Measurements from ENCODE around the gene CYB561. TPM values are rescaled to one million over a fixed set of nuclear protein-coding genes. Genes with fewer than 3 reads are reported as not detected.

Gene CYB561
- total RNA-seq, 1 experiment from 2014 or later = 29.1 TPM

DNA sequence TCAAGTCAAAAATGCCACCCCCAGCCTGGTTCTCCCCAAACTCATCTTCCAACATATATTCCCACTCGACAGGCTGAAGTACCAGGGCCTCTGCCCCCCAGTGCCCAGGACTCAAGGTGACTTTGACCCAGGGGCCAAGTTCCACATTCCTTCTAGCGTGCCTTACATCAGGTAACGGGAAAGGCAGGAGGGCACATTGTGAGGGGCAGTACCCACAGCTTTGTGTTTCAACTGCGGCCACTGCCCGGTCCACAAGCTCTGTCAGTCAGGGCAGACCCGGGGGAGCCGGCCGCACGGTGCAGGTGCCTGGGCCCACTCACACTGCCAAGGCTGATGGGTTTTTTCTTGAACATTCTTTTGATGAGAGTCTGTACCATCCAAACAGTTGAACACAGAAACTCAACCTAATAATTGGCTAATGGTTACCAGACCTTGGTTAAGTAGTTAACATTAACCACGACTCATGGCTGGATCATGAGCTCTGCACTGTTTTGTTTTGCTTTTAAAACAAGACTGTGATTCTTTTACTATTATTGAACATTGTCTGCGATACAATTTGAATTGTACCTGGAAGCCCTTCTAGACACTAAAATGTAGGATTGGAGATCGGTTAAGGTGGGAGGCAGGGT, 48.3 kb upstream of the CYB561 start:
- no peaks in the 10 kb centered on the region for H3K36me3 ChIP-seq (ENCODE audit: insufficient read depth, low read length, poor library complexity, severe bottlenecking)
- no peak overlapping the region for H3K27ac ChIP-seq (ENCODE audit: low read depth, low read length, poor library complexity, severe bottlenecking)
- BruUV-seq (replicated peaks) = no TSS peak
- no peaks in the 10 kb centered on the region for H3K27me3 ChIP-seq (replicated peaks; ENCODE audit: insufficient read depth, low read depth, low read length, poor library complexity)
- H3K4me1 ChIP-seq (ENCODE audit: insufficient read depth, low read length, poor library complexity, severe bottlenecking) = no peaks in the 10 kb centered on the region
- no peak for TF ChIP-seq EZH2 (IDR thresholded peaks at IDR 0.05; ENCODE audit: borderline replicate concordance, low read depth, low read length, poor library complexity, severe bottlenecking)
- TF ChIP-seq, protein P1, sequence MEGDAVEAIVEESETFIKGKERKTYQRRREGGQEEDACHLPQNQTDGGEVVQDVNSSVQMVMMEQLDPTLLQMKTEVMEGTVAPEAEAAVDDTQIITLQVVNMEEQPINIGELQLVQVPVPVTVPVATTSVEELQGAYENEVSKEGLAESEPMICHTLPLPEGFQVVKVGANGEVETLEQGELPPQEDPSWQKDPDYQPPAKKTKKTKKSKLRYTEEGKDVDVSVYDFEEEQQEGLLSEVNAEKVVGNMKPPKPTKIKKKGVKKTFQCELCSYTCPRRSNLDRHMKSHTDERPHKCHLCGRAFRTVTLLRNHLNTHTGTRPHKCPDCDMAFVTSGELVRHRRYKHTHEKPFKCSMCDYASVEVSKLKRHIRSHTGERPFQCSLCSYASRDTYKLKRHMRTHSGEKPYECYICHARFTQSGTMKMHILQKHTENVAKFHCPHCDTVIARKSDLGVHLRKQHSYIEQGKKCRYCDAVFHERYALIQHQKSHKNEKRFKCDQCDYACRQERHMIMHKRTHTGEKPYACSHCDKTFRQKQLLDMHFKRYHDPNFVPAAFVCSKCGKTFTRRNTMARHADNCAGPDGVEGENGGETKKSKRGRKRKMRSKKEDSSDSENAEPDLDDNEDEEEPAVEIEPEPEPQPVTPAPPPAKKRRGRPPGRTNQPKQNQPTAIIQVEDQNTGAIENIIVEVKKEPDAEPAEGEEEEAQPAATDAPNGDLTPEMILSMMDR (conservative IDR thresholded peaks at IDR 0.05; ENCODE audit: low read depth, low read length) = no peak
- ChIA-PET CTCF (no interaction called here), POLR2A (ENCODE audit: low non-redundant PET) (no interaction called here)
- no peak overlapping the region for H3K4me3 ChIP-seq (ENCODE audit: low read depth, low read length, poor library complexity, severe bottlenecking)
- intact Hi-C loops (cut with micrococcal nuclease; ENCODE audit: unreplicated experiment) = no loop called here
- no peak for DNase-seq (ENCODE audit: low spot score)
- no peaks in the 10 kb centered on the region for H3K9me3 ChIP-seq (ENCODE audit: low read depth, low read length, poor library complexity, severe bottlenecking)

DNA sequence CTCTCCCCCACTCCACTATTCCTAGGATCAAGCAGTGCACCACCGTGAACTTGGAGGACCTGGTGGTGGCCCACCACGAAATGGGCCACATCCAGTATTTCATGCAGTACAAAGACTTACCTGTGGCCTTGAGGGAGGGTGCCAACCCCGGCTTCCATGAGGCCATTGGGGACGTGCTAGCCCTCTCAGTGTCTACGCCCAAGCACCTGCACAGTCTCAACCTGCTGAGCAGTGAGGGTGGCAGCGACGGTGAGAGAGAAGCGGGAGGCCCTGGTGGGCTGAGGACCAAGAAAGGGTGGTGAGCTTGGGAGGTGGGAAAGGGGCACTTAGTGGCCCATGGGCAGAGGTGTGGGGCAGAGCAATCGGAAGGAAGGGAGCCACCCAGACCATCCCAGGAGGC, 47.3 kb upstream of the CYB561 start:
- Histone ChIP-seq H3K4me1 (ENCODE audit: insufficient read depth, low read length, poor library complexity, severe bottlenecking) (no peaks in the 10 kb centered on the region), H3K36me3 (ENCODE audit: insufficient read depth, low read length, poor library complexity, severe bottlenecking) (no peaks in the 10 kb centered on the region), H3K9me3 (ENCODE audit: low read depth, low read length, poor library complexity, severe bottlenecking) (no peaks in the 10 kb centered on the region), H3K27ac (ENCODE audit: low read depth, low read length, poor library complexity, severe bottlenecking) (no peak overlapping the region), H3K27me3 (replicated peaks; ENCODE audit: insufficient read depth, low read depth, low read length, poor library complexity) (no peaks in the 10 kb centered on the region), H3K4me3 (ENCODE audit: low read depth, low read length, poor library complexity, severe bottlenecking) (no peak overlapping the region)
- CTCF ChIA-PET = no interaction called here
- TF ChIP-seq EZH2 (IDR thresholded peaks at IDR 0.05; ENCODE audit: borderline replicate concordance, low read depth, low read length, poor library complexity, severe bottlenecking) = no peak
- TF ChIP-seq, protein P1 (conservative IDR thresholded peaks at IDR 0.05; ENCODE audit: low read depth, low read length) = no peak
- no peak for DNase-seq (ENCODE audit: low spot score)
- no TSS peak for BruUV-seq (replicated peaks)
- intact Hi-C loops (cut with micrococcal nuclease; ENCODE audit: unreplicated experiment) = no loop called here
- POLR2A ChIA-PET (ENCODE audit: low non-redundant PET) = no interaction called here

- no peaks in the 10 kb centered on the region for H3K9me3 ChIP-seq (ENCODE audit: low read depth, low read length, poor library complexity, severe bottlenecking)
- no peak overlapping the region for H3K4me3 ChIP-seq (ENCODE audit: low read depth, low read length, poor library complexity, severe bottlenecking)
- ChIA-PET POLR2A (ENCODE audit: low non-redundant PET) (no interaction called here), CTCF (no interaction called here)
- TF ChIP-seq, protein P1 (conservative IDR thresholded peaks at IDR 0.05; ENCODE audit: low read depth, low read length) = no peak
- TF ChIP-seq EZH2 (IDR thresholded peaks at IDR 0.05; ENCODE audit: borderline replicate concordance, low read depth, low read length, poor library complexity, severe bottlenecking) = no peak
- H3K27ac ChIP-seq (ENCODE audit: low read depth, low read length, poor library complexity, severe bottlenecking) = no peak overlapping the region
- DNase-seq (ENCODE audit: low spot score) = no peak
- intact Hi-C loops (cut with micrococcal nuclease; ENCODE audit: unreplicated experiment) = no loop called here
- H3K4me1 ChIP-seq (ENCODE audit: insufficient read depth, low read length, poor library complexity, severe bottlenecking) = no peaks in the 10 kb centered on the region
- no peaks in the 10 kb centered on the region for H3K36me3 ChIP-seq (ENCODE audit: insufficient read depth, low read length, poor library complexity, severe bottlenecking)
- BruUV-seq (replicated peaks) = no TSS peak
- no peaks in the 10 kb centered on the region for H3K27me3 ChIP-seq (replicated peaks; ENCODE audit: insufficient read depth, low read depth, low read length, poor library complexity)
These were observed 46.8 kb upstream of the CYB561 start for GRCh38 chr17:63492940-63493339.

Data from A673 (cell line).